Measurements from ENCODE around the gene AK3. TPM values are rescaled to one million over a fixed set of nuclear protein-coding genes. Genes with fewer than 3 reads are reported as not detected.
A peak's percentile ranks its signal among the peaks of the same experiment; 100 is the strongest.

Gene AK3
- total RNA-seq, 1 experiment from 2014 or later = 79.2 TPM

GRCh38 chr9:4764033-4764432 lies 23.0 kb upstream of the AK3 start:
- no peaks in the 10 kb centered on the region for H3F3A ChIP-seq (ENCODE audit: low read length, unreplicated experiment)
- ChIA-PET POLR2A (ENCODE audit: unreplicated experiment) (no interaction called here), CTCF (no interaction called here)
- no peak overlapping the region for H3K9ac ChIP-seq (ENCODE audit: low read length)
- no peak for ATAC-seq
- H3K4me1 ChIP-seq (ENCODE audit: insufficient read depth, low read length) = peaks cover 11% of the 10 kb centered on the region; the same call in 1 of the 2 replicates
- no peaks in the 10 kb centered on the region for H3K27me3 ChIP-seq (ENCODE audit: low read length)
- no TSS peak for BruUV-seq (replicated peaks)
- no peaks in the 10 kb centered on the region; the same call in 1 of the 2 replicates for H3K36me3 ChIP-seq (ENCODE audit: low read depth, low read length)
- no peak overlapping the region for H2AFZ ChIP-seq (ENCODE audit: low read length)
- no peak overlapping the region for H3K27ac ChIP-seq (ENCODE audit: low read length)
- no peaks in the 10 kb centered on the region for H3K9me3 ChIP-seq (ENCODE audit: low read length)
- DNase-seq = no peak
- H3K79me2 ChIP-seq (ENCODE audit: low read length) = no peaks in the 10 kb centered on the region
- intact Hi-C loops (cut with micrococcal nuclease) = loop anchor here (5.0 kb wide), 3 partner anchors 33 to 663 kb away; no protein-coding TSS in a partner anchor
- no peaks in the 10 kb centered on the region for H3K9me2 ChIP-seq (replicated peaks; ENCODE audit: low read length)
- H3K4me2 ChIP-seq (ENCODE audit: low read length) = no peak overlapping the region
- H4K20me1 ChIP-seq (ENCODE audit: low read length) = no peaks in the 10 kb centered on the region
- TF ChIP-seq, protein P1, sequence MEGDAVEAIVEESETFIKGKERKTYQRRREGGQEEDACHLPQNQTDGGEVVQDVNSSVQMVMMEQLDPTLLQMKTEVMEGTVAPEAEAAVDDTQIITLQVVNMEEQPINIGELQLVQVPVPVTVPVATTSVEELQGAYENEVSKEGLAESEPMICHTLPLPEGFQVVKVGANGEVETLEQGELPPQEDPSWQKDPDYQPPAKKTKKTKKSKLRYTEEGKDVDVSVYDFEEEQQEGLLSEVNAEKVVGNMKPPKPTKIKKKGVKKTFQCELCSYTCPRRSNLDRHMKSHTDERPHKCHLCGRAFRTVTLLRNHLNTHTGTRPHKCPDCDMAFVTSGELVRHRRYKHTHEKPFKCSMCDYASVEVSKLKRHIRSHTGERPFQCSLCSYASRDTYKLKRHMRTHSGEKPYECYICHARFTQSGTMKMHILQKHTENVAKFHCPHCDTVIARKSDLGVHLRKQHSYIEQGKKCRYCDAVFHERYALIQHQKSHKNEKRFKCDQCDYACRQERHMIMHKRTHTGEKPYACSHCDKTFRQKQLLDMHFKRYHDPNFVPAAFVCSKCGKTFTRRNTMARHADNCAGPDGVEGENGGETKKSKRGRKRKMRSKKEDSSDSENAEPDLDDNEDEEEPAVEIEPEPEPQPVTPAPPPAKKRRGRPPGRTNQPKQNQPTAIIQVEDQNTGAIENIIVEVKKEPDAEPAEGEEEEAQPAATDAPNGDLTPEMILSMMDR (conservative IDR thresholded peaks at IDR 0.05; ENCODE audit: low read depth, low read length) = no peak
- no peak overlapping the region for H3K4me3 ChIP-seq (ENCODE audit: low read length)

DNA sequence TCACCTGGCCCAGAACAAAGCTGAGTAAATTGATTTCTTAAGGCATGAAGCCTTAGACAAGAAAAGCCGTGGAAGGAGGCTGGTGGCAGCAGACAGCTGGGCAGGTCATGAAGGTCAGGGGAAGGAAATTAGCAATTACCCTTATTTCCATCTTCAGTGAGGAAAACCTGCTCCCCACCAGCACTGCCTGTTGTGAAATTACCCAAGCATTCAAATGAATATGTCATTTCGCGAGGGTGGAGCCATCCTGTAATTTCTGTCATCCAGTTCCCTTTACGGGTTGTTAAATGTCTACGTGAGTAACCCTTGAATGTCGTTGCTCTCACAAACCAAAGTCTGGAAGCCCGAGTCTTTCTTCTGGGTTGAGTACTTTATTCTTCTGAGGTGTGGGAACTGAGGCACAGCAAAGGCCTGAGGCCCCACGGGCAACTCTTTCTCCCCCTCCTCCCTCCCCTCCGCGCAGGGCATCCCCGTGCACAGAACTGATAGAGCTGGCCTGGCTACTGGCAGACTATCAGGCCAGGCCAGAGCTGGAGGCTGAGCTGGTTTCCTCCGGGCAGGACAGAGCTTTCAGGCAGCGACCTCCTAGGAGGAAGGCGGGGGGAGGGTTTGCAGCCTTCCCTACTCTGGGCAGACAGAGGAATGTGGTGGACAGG lies 22.0 kb upstream of the AK3 start:
- peak overlapping the region; percentile 61; the same call in 1 of the 2 replicates for H3K4me3 ChIP-seq (ENCODE audit: low read length)
- no peaks in the 10 kb centered on the region; the same call in 1 of the 2 replicates for H3K36me3 ChIP-seq (ENCODE audit: low read depth, low read length)
- H3K79me2 ChIP-seq (ENCODE audit: low read length) = no peaks in the 10 kb centered on the region
- H3K27me3 ChIP-seq (ENCODE audit: low read length) = no peaks in the 10 kb centered on the region
- no peaks in the 10 kb centered on the region for H3F3A ChIP-seq (ENCODE audit: low read length, unreplicated experiment)
- no peak overlapping the region for H3K9ac ChIP-seq (ENCODE audit: low read length)
- H3K9me2 ChIP-seq (replicated peaks; ENCODE audit: low read length) = no peaks in the 10 kb centered on the region
- ATAC-seq (no peak), DNase-seq (no peak)
- TF ChIP-seq EZH2phosphoT487 (IDR thresholded peaks at IDR 0.05; ENCODE audit: borderline replicate concordance, low read length) (no peak), EZH2 (IDR thresholded peaks at IDR 0.05; ENCODE audit: low read length, unreplicated experiment) (no peak)
- TF ChIP-seq, protein P1 (conservative IDR thresholded peaks at IDR 0.05; ENCODE audit: low read depth, low read length) = no peak
- H3K4me1 ChIP-seq (ENCODE audit: insufficient read depth, low read length) = peaks cover 10% of the 10 kb centered on the region; the same call in 1 of the 2 replicates
- CTCF ChIA-PET = interaction anchor here (0.6 kb wide), 1 partner anchor 568 kb away, joined by 5 read pairs; no protein-coding TSS in a partner anchor
- H3K27ac ChIP-seq (ENCODE audit: low read length) = peak overlapping the region; percentile 32; the same call in 1 of the 2 replicates
- no TSS peak for BruUV-seq (replicated peaks)
- H2AFZ ChIP-seq (ENCODE audit: low read length) = peak overlapping the region; percentile 86
- POLR2A ChIA-PET (ENCODE audit: unreplicated experiment) = interaction anchor here (0.5 kb wide), 1 partner anchor 98 kb away, joined by 3 read pairs; no protein-coding TSS in a partner anchor
- H4K20me1 ChIP-seq (ENCODE audit: low read length) = no peaks in the 10 kb centered on the region
- peak overlapping the region; percentile 77 for H3K4me2 ChIP-seq (ENCODE audit: low read length)
- intact Hi-C loops (cut with micrococcal nuclease) = loop anchor here (1.0 to 5.0 kb wide), 5 partner anchors 34 to 664 kb away; no protein-coding TSS in a partner anchor
- no peaks in the 10 kb centered on the region for H3K9me3 ChIP-seq (ENCODE audit: low read length)
